Esophagus squamous epithelium (tissue), 4 donors: ENCODE measurements around the gene MMS19.

Experiments
- CTCF ChIP-seq, 6 experiments: fragments of 450-650 bp in 4 of 6; fragments of 200-600 bp in 2 of 6; sonication (generic) in 2 of 6; IDR thresholded peaks; one replicate each; pipeline ENCODE4 v1.5.1; 2016 to 2019; ENCODE audit warnings: antibody characterized with exemption in 6 of 6, mild to moderate bottlenecking in 4 of 6, moderate library complexity in 4 of 6
- POLR2A ChIP-seq, 4 donors: fragments of 450-650 bp; IDR thresholded peaks; one replicate each; pipeline ENCODE4 v1.6.1; 2017; ENCODE audit warnings: antibody characterized with exemption in 4 of 4, mild to moderate bottlenecking in 4 of 4, moderate library complexity in 3 of 4

GRCh38 chr10:97522071-97522470 is 23.8 kb upstream of the MMS19 start:
- no peak for TF ChIP-seq CTCF (IDR thresholded peaks at IDR 0.05)
- TF ChIP-seq POLR2A (IDR thresholded peaks at IDR 0.05): no peak
